Astrocyte of the cerebellum (primary cell): ENCODE data around the gene LSP1.

ENCODE experiments used
- DNase-seq: peaks from one replicate; pipeline ENCODE4 v3.0.0-alpha.2; 2011; ENCODE audit warnings: low read depth
- H3K4me3 ChIP-seq: 2 replicates; pipeline ENCODE4 v1.5.1; 2011; ENCODE audit warnings: mild to moderate bottlenecking, low read depth, low read length, moderate library complexity
- in situ Hi-C: cut with HindIII; loops from 2 replicates; pipeline ENCODE4 v1.10.0; 2017; ENCODE audit warnings: low sequenced_read_pairs
- TF ChIP-seq, protein P1 (sequence below): IDR thresholded peaks from 2 replicates; pipeline ENCODE4 v1.5.1; 2012; ENCODE audit warnings: low read length, low read depth, moderate library complexity, mild to moderate bottlenecking; ENCODE audit errors: missing control alignments

LSP1 gene

DNA sequence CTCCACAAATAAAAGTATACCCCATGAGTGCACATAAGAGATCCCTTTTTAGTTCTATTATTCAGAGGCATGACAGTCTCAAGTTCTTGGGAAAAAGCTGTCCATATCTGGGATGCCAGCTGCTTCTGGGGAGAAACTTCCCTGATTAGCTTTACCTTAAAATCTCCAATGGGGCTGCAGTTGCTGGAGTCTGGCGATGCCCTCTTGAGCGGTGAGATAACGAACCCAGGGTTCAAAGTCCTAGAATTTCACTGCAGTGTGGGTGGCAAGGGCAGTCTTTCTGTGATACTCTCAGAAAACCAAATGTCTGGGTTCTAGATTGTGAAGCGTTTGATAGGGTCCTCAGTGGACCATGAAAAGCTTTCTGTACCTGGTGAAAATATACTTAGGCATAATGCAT lies 46.2 kb downstream of the LSP1 start:
- TF ChIP-seq, protein P1, sequence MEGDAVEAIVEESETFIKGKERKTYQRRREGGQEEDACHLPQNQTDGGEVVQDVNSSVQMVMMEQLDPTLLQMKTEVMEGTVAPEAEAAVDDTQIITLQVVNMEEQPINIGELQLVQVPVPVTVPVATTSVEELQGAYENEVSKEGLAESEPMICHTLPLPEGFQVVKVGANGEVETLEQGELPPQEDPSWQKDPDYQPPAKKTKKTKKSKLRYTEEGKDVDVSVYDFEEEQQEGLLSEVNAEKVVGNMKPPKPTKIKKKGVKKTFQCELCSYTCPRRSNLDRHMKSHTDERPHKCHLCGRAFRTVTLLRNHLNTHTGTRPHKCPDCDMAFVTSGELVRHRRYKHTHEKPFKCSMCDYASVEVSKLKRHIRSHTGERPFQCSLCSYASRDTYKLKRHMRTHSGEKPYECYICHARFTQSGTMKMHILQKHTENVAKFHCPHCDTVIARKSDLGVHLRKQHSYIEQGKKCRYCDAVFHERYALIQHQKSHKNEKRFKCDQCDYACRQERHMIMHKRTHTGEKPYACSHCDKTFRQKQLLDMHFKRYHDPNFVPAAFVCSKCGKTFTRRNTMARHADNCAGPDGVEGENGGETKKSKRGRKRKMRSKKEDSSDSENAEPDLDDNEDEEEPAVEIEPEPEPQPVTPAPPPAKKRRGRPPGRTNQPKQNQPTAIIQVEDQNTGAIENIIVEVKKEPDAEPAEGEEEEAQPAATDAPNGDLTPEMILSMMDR = no peak
- H3K4me3 ChIP-seq = no peak overlapping the region
- no peak for DNase-seq
- in situ Hi-C loops = loop anchor here (10.0 kb wide), 1 partner anchor 214 kb away; no protein-coding TSS in a partner anchor

DNA sequence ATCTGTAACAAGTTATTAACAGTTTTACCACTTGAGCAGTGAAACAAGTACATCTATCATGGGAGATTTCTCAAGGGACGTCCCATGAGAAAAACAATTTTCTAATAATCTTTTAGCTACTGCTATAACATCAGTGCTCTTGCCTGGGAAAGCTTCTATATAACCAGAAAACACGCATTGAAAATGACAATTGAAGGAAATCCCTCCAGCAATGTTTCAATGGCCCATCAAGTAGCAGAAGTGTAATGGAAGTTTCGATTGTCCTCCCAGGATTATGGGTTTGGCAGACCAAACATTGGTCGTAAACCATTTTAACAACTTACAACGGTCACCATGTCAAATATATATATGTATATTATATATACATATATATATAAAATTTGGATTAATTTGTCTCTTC lies 46.8 kb downstream of the LSP1 start:
- no peak for DNase-seq
- TF ChIP-seq, protein P1 = no peak
- in situ Hi-C loops = loop anchor here (5.0 to 10.0 kb wide), 2 partner anchors 52 to 215 kb away; no protein-coding TSS in a partner anchor
- no peak overlapping the region for H3K4me3 ChIP-seq

GRCh38 chr11:1906181-1906580 lies 53.3 kb downstream of the LSP1 start:
- DNase-seq = no peak
- no peak overlapping the region for H3K4me3 ChIP-seq
- in situ Hi-C loops = no loop called here
- TF ChIP-seq, protein P1 = no peak

DNA sequence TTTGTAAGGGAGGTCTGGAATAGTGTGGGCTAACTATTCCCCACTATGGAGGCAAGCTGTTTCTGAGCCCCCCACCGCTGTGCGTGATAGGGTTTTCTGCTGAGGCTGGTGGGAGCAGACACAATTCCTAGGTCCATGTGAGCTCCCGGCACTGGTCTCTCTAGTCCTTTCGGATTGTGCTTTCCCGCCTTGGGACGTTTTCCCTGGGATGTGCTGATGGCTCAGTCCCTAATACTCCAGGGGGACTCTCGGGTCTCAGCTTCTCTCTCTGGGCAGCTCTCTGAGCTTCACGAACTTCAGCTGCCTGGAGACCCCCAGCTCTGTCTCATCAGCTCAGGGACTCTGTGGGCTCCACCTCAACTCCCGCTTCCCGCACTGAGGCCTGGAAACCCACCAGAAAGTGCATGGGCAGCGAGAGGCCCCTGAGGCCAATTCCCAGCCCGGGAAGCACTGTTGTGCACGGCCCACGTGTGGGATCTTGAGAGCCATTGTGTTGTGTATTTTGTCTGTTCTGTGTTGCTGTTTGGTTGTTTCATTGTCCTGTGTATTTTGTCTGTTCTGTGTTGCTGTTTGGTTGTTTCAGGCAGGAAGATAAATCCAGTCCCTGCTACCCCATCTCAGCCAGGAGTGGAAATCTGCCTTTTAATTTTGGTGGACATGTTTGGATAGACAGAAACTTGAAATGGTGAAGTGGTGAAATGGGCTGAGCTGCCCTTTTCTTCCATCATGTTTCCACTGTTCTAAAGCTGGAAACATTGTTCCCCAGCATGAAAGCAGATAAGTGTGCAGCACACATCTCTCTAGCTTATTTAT lies 53.9 kb downstream of the LSP1 start:
- in situ Hi-C loops = no loop called here
- TF ChIP-seq, protein P1 = no peak
- no peak for DNase-seq
- no peak overlapping the region for H3K4me3 ChIP-seq

DNA sequence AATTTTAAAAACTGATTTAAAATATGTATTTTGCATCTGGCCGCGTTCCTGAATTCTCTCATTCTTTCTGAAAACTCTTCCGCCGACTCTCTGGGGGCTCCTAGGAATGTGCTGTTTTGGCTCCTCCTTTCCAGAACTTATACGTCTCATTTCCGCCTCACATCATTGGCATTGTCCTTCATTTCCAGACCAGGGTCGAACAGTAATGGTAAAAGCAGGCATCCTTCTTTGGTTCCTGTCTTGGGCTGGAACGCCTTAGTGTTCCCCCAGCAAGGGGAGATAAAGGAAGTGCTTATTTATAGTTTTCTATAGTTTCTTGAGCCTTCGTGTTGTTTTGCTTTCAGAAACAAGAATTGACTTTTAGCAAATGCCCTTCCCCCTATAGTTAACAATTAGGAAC lies 55.7 kb downstream of the LSP1 start:
- in situ Hi-C loops = no loop called here
- no peak overlapping the region for H3K4me3 ChIP-seq
- TF ChIP-seq, protein P1 = no peak
- no peak for DNase-seq

DNA sequence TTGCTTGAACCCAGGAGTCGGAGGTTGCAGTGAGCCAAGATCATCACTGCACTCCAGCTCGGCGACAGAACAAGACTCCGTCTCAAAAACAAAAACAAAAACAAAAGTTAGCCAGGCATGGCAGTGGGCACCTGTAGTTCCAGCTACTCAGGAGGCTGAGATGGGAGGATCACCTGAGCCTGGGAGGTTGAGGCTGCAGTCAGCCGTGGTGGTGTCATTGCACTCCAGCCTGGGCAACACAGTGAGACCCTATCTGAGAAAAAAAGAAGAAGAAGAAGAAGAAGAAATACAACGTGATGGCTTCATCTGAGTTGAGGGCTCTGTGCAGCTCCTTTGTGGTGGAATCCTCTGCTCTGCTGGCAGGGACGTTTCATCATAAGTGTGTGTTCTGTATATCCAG lies 56.6 kb downstream of the LSP1 start:
- H3K4me3 ChIP-seq = no peak overlapping the region
- DNase-seq = no peak
- TF ChIP-seq, protein P1 = no peak
- in situ Hi-C loops = no loop called here
